Measurements from ENCODE around the gene ACTRT3.
A peak's percentile ranks its signal among the peaks of the same experiment; 100 is the strongest.
"Not testable (repeated sequence)": the region's sequence is repeated elsewhere in the genome, so short reads cannot be mapped to it uniquely, and the experiment has no call there.

Gene ACTRT3

DNA sequence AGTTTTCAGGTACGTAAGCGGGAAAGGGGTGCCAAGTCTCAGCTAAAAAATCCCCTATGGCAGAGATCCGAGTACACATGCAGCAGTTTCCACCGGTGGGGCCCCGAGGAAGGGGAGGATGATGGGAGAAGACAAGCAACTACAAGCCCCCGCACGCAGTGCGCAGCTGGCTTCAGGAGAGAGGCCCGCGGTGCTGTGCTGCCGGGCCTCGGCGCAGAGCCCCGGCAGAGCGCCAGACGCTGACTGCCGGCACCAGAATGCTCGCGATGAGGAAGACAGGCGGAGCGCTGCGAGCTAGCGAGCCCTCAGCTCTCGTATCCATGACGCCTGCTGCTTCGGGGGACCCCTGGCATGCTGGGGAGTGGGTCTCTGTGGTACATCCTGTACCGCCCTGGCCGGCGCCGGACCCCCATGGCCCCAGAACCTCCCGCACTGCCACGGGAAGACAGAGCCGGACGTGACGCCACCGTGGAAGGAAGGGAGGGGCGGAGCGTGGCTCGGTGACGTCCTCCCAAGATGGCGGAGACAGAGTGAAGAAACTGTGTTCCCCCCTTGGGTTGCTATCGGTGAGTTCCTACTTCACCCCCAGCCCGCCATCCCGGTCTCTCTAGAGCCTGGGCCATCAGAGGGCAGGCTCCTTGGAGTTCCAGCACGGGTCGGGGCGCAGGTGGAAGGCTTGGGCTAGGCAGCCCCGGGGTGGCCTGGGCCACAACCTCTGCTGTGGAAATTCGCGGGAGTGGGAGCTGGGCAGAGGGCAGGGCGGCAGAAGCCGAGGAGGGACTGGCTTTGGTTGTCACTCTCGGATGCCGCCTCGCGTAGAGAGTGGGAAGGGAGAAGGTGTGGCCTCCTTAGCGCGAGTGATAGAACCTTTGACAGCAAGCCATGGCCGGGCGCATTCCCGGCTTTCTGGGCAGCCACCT lies 3.8 kb upstream of the ACTRT3 start, which contains the start of gene MYNN:
TSS of gene MYNN (plus strand) at position 500 of the 920 bp plus-strand sequence. CDS start 900 bp downstream, outside the sequence.
- DNase-seq (ENCODE audit: low spot score) = peak; percentile 93

DNA sequence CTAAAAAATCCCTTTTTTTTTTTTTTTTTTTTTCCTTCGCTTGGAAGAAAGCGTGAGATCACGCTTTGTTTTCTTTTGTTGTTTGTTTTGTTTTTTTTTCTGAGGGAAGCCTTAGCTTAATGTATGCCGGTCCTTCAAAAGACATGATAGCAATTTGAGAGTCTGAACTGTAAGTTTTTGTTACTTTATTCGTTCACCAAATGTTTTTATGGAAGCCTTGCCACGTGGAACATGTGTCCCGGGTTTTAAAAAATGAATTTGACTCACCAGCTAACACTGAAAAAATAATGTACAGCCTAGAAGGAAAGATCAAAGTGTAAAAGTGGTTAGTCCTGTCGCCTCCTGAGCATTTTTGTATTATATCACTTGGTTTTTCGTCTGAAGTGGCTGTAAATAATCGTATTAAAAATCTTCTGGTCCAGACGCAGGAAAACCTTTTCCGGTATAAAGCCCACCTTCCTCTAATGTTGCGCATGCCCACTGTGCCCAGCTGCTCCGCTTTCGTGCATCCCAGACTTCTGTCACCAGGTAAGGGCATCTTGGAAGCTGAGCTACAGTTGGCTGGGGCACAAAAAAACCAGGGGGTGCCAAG lies 3.0 kb upstream of the ACTRT3 start:
- DNase-seq (ENCODE audit: low spot score) = peak; percentile 94

DNA sequence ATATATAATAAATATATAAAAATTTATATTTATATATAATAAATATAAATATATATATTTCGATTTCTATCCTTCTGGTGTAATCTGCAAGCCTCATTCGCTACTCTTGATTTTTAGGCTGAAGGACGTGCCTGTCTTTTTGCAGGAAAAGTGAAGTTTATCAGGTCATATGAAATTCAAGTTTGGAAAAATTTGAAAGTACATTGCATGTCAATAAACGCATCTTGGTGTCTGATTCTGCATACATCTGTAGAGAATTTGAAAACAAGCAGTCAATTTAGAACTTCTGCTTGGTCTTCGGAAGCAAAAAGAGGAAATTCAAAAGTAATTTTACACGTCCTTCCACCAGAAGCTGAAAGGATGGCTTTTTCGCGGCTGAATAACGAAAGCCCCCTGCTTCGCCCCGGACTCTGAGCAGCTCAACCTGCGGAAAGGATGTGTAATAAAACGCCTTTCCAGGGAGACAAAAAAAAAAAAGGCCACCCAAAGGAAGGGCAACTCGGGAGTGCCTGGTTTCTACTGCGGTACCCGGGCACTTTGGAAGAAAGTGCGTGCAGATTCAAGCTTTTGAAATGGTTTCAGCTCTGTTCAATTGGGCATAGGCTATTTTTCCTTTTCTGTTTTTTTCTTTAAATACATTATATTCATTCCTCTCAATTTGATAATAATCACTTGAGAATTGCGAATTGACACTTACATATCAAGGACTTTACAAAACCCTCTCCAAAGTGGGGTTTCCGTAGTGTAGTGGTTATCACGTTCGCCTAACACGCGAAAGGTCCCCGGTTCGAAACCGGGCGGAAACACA lies 2.3 kb upstream of the ACTRT3 start:
- DNase-seq (ENCODE audit: low spot score) = peak; percentile 87

DNA sequence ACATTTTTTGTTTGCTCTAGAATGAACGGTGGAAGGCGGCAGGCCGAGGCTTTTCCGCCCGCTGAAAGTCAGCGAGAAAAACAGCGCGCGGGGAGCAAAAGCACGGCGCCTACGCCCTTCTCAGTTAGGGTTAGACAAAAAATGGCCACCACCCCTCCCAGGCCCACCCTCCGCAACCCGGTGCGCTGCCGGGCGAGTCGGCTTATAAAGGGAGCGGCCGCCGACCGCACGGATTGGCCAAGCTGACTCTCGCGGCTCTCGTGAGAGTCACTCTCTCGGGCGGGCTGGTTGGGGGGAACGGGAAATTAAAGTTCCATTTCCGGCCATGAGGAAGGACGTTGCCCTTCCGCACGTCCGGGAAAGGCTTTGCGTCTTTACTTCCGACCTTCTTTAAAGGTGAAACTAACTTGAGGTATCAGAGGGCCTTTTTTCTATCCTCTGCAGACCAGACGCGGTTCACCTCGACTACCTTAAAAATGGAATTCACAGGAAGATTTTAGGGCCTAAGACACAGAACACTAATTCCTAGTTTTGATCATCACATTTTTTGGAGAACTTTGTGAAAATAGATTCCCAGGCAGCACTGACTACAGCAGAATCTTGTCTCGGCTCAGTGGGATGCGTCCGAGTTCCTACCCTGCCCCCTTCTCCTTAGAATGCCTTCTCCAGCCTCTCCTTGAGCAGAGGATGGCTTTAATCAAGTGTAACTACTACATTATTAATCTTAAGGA lies 4.3 kb downstream of the ACTRT3 start, which contains the start of gene TERC:
TSS of gene TERC (minus strand) at position 179 of the 731 bp plus-strand sequence.
- DNase-seq (ENCODE audit: low spot score) = peak; percentile 93

DNA sequence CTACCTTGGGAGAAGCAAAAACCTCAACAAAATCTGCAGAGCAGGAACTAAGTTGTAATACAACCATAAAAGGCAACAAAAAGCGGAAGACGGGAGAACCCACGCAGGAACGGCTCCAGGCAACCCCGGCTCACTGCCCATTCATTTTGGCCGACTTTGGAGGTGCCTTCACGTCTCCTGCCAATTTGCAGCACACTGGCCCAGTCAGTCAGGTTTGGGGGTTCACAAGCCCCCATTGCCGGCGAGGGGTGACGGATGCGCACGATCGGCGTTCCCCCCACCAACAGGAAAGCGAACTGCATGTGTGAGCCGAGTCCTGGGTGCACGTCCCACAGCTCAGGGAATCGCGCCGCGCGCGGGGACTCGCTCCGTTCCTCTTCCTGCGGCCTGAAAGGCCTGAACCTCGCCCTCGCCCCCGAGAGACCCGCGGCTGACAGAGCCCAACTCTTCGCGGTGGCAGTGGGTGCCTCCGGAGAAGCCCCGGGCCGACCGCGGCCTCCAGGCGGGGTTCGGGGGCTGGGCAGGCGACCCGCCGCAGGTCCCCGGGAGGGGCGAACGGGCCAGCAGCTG lies 5.0 kb downstream of the ACTRT3 start:
- peak; percentile 72 for DNase-seq (ENCODE audit: low spot score)

DNA sequence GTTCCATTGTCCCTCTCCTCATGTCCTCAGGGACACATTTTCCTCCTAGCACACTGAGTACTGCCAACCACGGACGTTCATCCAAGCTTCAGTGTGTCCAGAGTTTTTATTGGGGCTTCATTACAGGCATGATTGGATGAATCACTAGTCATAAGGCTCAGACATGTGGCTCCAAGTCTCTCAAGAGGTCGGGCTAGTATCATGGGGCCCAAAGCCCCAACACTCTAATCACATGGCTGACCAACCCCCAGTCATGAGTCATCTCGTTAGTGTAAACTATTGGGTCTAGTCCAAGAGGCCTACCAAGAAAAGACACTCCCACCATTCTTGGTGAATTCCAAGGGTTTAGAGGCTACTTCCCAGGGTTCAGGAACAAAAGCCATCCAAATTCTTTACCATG lies 8.9 kb downstream of the ACTRT3 start:
- no peak for DNase-seq (ENCODE audit: low spot score)

DNA sequence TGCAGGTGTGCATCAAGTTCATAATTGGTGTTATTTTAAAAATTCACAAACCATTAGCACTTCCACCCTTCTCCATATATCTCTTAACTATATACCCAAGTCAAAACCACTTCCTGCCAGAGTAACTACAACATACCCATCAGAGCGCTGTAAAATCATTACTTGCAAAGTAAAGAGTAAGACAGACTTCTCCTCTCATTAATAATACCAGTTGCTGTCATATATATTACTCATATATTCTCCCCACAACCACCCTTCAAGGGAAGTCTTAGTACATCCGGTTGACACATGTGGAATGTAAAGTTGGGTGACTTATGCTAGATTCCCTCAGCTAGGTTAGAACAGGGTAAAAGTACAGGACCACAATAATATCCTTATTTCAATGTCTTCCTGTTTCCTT lies 10.1 kb downstream of the ACTRT3 start:
- no peak for DNase-seq (ENCODE audit: low spot score)

DNA sequence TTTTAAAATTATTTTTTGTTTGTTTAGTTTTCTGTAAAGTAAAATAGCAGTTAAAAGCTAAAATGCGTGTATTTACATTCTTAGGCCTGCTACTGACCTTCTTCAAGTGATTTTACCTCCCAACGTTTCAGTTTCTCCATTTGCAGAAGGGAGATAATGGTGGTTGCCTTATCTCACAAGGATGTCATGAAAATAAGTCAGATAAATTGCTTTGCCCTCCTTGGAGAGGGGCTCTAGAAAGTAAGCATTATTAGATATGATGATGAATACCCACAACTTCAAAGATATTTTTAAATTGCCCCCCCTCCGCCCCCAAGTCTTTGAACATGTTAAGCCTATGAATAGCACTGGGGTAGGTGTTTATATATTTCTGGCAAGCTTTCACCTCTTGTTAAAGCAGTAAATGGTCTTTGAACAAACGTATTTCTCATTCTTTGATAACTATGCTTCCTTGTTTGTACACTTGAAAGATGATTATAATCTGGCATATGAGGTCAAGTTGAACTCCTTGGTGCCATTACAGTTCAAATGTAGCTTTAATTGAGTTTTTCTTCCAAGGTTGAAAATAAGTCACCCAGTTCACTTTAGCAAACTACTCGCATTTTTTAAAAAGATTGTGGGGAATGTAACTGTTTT lies 10.9 kb downstream of the ACTRT3 start:
- no peak for DNase-seq (ENCODE audit: low spot score)

DNA sequence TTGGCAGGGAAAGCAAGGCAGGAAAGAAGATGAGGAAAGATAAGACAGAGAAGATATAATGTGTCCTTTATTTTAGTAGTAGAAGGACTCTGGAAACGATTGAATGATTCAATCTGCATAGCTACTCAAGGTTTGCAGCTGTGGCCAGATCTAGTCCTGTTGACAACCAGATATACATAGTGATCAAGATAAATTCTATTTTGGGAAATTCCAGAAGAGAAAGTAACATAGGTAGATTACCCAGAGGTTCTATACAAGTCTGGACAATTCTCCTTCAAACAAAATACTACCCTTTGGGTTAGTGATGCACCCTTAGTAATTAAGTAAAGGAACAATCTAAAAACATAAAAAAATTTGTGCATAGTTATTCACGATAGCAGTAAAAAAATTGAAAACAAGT lies 13.9 kb downstream of the ACTRT3 start:
- DNase-seq (ENCODE audit: low spot score) = no peak

DNA sequence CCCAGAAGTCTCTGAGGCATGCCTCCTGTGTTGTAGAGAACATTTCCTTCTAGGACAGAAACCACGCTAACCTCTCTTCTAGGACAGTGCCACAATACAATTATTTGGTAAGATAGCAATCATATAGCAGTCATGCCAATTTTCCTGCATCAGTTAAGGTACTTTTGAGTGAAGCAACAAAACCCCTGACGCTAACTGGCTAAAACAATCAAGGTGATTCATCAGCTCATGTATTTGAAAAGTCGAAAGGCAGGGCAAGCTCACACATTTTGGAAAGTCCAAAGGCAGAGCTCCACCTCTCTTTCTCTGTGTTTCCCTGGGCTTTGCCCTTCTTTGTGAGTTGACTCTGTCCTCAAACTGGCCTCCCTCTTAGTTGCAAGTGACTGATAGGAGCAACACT lies 14.7 kb downstream of the ACTRT3 start:
- no peak for DNase-seq (ENCODE audit: low spot score)

DNA sequence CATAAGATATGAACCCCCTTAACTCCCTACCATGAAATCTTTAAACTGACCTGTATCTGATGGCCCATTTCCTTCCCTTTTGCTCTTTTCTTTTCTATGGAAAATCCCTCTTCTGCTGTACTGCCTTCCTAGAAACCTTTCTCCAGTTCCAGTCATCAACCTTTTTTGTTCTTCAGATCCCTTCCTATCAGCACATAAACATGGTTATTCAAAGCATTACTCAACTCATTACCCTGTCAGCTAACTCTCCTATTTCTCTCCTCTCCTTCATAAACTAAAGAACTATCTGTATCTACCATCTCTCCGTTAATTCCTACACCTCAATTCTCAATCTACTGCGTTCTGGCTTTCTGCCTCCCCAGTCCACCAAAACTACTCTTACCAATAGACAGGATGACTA lies 17.5 kb downstream of the ACTRT3 start:
- no peak for DNase-seq (ENCODE audit: low spot score)

DNA sequence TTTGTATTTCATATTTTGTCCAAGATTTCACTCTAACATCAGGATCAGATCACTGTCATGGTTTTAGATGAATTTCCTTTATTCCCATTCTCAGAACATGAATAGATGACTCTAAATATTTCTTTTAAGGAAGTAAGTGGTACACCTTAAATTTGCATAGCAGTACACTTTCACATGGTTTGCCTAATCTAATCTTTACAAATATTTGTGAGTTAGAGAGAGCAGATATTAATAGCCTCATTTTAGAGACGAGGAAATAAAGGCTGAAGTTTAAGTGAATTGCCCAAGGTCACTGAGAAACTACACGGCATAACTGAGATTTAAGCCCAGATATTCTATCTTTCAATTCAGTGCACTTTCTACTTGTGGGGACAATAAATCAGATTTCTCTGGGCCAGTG lies 18.7 kb downstream of the ACTRT3 start:
- no peak for DNase-seq (ENCODE audit: low spot score)

DNA sequence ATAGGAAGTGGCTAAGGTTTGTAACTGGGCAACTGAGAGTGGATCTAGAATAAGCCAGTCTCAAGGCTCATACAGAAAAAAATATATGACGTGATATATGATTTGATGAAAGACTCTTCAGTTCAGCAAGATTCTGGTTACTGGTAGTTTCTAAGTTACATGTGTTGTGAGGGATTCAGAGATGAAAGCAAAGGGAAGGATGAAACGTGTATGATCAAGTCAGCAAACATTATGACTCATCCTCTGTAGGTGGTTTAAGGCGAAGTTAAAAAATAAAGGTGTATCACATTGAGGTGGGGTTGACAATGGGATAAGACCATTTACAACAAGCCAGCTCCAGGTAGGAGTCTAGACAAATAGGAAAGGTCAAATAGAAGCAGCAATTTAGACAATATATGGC lies 20.7 kb downstream of the ACTRT3 start:
- DNase-seq (ENCODE audit: low spot score) = peak; percentile 87

DNA sequence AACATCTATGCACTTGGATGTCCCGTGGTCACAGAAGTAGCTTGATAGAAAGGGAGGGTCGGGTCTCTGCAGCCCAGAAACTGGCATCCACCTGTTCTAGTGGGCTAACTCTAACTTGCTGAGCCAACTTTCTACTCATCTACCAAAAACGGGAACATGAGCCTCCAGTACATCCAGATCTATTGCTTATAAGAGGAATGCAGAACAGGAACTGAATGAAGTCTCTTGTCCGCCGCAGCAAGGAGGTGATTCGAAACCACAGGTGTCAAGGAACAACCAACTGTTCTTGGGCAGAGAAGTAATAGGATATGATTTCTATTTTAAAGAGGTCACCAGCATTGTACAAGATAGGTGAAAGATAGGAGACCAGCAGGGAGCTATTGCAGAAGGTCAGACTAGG lies 22.4 kb downstream of the ACTRT3 start:
- no peak for DNase-seq (ENCODE audit: low spot score)

DNA sequence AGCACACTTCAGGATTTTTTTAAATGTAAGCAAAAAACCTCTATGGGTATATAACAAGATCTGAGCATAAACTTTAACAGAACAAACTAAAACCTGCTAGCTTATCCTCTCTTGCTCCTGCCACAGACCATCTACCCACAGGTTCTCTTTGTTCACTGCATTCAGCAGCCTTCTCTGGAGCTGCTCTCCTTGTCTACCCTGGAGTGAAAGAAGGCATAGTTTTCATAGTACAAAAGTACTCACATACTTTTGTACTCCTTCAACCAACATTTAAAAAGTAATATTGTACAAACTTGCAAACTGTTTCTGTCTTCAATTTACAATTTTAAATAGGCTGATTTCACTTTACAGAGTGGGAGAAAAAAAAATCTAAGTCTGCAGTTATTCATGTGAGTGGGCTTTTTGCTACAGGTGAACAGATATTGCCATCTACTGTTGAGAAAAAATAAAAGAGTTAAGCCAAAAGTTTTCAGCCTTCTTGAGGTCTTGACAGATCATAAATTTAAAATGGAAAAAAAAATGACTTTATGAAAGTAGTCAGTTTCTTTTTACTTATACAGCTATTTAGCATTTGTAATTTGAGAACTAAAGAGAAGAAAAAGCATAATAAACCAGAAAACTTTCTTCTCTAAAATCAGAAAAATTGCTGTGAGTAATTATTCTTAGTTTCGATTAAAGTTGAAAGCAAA lies 24.9 kb downstream of the ACTRT3 start:
- DNase-seq (ENCODE audit: low spot score) = peak; percentile 50

DNA sequence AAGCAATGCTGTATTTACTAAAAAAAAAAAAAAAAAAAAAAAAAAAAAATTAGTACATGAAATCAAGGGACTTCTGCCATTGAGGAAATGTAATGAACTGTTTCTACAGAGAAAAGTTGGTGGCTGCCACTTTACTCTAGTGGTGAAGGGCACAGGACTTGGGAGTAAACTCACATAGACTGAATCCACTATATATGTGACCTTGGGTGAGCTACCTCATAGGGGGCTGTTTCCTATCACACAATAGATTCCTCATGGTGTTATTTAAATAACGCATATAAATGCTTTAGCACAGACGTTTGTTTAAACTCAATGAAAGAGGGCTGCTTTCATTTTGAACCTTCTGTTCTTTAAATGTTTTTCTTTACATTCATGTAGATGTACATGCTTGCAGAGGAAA lies 30.3 kb downstream of the ACTRT3 start:
- DNase-seq (ENCODE audit: low spot score) = no peak

DNA sequence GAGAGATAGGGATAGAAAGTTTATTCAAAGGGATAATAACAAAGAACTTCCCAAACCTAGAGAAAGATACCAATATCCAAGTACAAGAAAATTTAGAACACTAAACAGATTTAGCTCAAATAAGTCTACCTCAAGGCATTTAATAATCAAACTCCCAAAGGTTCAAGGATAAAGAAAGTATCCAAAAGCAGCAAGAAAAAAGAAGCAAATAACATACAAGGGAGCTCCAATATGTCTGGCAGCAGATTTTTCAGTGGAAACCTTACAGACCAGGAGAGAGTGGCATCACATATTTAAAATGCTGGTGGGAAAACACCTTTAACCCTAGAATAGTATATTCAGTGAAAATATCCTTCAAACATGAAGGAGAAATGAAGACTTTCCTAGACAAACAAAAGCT lies 37.5 kb downstream of the ACTRT3 start:
- DNase-seq (ENCODE audit: low spot score) = not testable (repeated sequence)

DNA sequence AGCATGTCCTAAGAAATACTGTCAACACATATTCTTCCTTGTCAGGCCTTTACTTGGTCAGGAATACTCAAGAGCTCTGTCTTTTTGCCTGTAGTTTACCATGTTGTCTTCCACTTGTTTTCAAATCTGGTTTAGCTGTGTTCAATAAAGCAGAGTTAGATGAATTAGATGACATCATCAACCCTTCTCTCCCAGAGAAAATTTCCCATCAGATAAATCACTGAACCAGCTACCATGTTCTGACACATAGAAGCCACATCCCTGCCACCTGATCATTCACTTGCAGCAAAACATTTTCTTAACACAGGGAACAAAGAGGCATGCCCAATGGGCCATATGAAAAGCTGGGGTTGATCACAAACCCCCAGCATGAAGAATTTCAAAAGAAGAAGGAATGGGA lies 46.6 kb downstream of the ACTRT3 start:
- DNase-seq (ENCODE audit: low spot score) = no peak

DNA sequence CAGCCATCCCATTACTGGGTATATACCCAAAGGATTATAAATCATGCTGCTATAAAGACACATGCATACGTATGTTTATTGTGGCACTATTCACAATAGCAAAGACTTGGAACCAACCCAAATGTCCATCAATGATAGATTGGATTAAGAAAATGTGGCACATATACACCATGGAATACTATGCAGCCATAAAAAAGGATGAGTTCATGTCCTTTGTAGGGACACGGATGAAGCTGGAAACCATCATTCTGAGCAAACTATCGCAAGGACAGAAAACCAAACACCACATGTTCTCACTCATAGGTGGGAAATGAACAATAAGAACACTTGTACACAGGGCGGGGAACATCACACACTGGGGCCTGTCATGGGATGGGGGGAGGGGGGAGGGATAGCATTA lies 50.9 kb downstream of the ACTRT3 start:
- not testable (repeated sequence) for DNase-seq (ENCODE audit: low spot score)

Measured in SW480 (cell line).